HepG2 (cell line): Measurements from ENCODE around the gene SPHK2. TPM values are rescaled to one million over a fixed set of nuclear protein-coding genes. Genes with fewer than 3 reads are reported as not detected.

ENCODE experiments used
- AKNA ChIP-seq: sonication (generic); formaldehyde crosslinking; IDR thresholded peaks from 2 replicates; pipeline ENCODE4 v1.4.0; 2020; ENCODE audit warnings: missing genetic modification reagents, borderline replicate concordance
- ATAD3A ChIP-seq: sonication (generic); formaldehyde crosslinking; IDR thresholded peaks from 2 replicates; pipeline ENCODE4 v1.4.0; 2020; ENCODE audit warnings: missing genetic modification reagents
- ATM ChIP-seq: fragments of 450-650 bp; IDR thresholded peaks from 2 replicates; pipeline ENCODE4 v1.7.1; 2017; ENCODE audit warnings: mild to moderate bottlenecking, borderline replicate concordance
- BCL3 ChIP-seq: sonication (generic); formaldehyde crosslinking; IDR thresholded peaks from 2 replicates; pipeline ENCODE4 v1.5.1; 2020; ENCODE audit warnings: mild to moderate bottlenecking, missing genetic modification reagents, moderate library complexity
- BCLAF1 ChIP-seq: fragments of 450-650 bp; IDR thresholded peaks from 2 replicates; pipeline ENCODE4 v1.6.1; 2017; ENCODE audit warnings: mild to moderate bottlenecking
- BRD4 ChIP-seq: sonication (generic); formaldehyde crosslinking; IDR thresholded peaks from 2 replicates; pipeline ENCODE4 v1.4.0; 2020; ENCODE audit warnings: missing genetic modification reagents
- CREBL2 ChIP-seq: sonication (generic); formaldehyde crosslinking; IDR thresholded peaks from 2 replicates; pipeline ENCODE4 v1.8.1; 2023; ENCODE audit warnings: missing genetic modification reagents, mild to moderate bottlenecking, borderline replicate concordance
- DMAP1 ChIP-seq: IDR thresholded peaks from 2 replicates; pipeline ENCODE4 v1.6.1; 2016
- DNMT3B ChIP-seq: conservative IDR thresholded peaks from 2 replicates; pipeline ENCODE4 v1.6.1; 2016; ENCODE audit warnings: missing biosample characterization, control low read depth
- E2F2 ChIP-seq: sonication (generic); formaldehyde crosslinking; IDR thresholded peaks from 2 replicates; pipeline ENCODE4 v1.4.0; 2020; ENCODE audit warnings: missing genetic modification reagents, borderline replicate concordance
- MED1 ChIP-seq: sonication (generic); formaldehyde crosslinking; IDR thresholded peaks from 2 replicates; pipeline ENCODE4 v1.4.0; 2020; ENCODE audit warnings: missing genetic modification reagents
- ZNF224 ChIP-seq: sonication (generic); formaldehyde crosslinking; IDR thresholded peaks from 2 replicates; pipeline ENCODE4 v1.5.0; 2020; ENCODE audit warnings: mild to moderate bottlenecking, missing genetic modification reagents
- ZNF441 ChIP-seq: sonication (generic); formaldehyde crosslinking; IDR thresholded peaks from 2 replicates; pipeline ENCODE4 v1.7.0; 2021; ENCODE audit warnings: missing genetic modification reagents, borderline replicate concordance
- ZNF484 ChIP-seq: sonication (generic); formaldehyde crosslinking; IDR thresholded peaks from 2 replicates; pipeline ENCODE4 v1.5.1; 2020; ENCODE audit warnings: mild to moderate bottlenecking, low read depth, missing genetic modification reagents, borderline replicate concordance
- ZNF639 ChIP-seq: conservative IDR thresholded peaks from 2 replicates; pipeline ENCODE4 v1.6.1; 2018; ENCODE audit warnings: missing genetic modification reagents
- ZNF737 ChIP-seq: sonication (generic); formaldehyde crosslinking; IDR thresholded peaks from 2 replicates; pipeline ENCODE4 v1.5.0; 2020; ENCODE audit warnings: missing genetic modification reagents, mild to moderate bottlenecking, borderline replicate concordance
- ZNF788 ChIP-seq: sonication (generic); formaldehyde crosslinking; IDR thresholded peaks from 2 replicates; pipeline ENCODE4 v1.5.0; 2020; ENCODE audit warnings: mild to moderate bottlenecking, missing genetic modification reagents, borderline replicate concordance
- polyA plus RNA-seq, 8 experiments: library from polyadenylated mRNA; depleted of rRNA in 3 of 8; stranded (reverse) in 7 of 8; unstranded in 1 of 8; fragments of >200 nt; fragmentation: Illumina TruSeq in 4 of 8; extraction: Trizol in 4 of 8; gene quantifications; 2 replicates each; pipeline versions ENCODE4 v1.2.1 to v1.2.3, GENCODE V29; 2011 to 2016; ENCODE audit warnings: low read depth in 4 of 8, missing spikeins in 1 of 8, mixed read lengths in 1 of 8; ENCODE audit not compliant: insufficient read depth in 1 of 8
- total RNA-seq, 5 experiments: library from RNA; depleted of rRNA; stranded (reverse); fragments of >200 nt; fragmentation: Illumina TruSeq; extraction: Trizol; gene quantifications; 2 replicates each; pipeline ENCODE4 v1.2.3, GENCODE V29; 2016; ENCODE audit warnings: low read depth in 1 of 5

The SPHK2 gene
- total and polyA plus RNA-seq, 2 of the 13 experiments (the other 11 are each of a cell fraction or from before 2014, with no cell fraction given): 2.9 to 14.4 TPM

GRCh38 chr19:48634424-48635262 is 15.3 kb downstream of the SPHK2 start (continued):
- TF ChIP-seq BCL3 (CRISPR knock-in tag) (0 out of 2 replicates have a peak, but pooled peaks have one; percentile 45), CREBL2 (CRISPR knock-in tag) (no peak), BCLAF1 (no peak), ZNF737 (CRISPR knock-in tag) (no peak), DMAP1 (peak; percentile 61), ATM (no peak), ZNF224 (no peak), AKNA (CRISPR knock-in tag) (no peak), MED1 (CRISPR knock-in tag) (peak; percentile 87), ZNF441 (CRISPR knock-in tag) (no peak; the same call in 1 of the 2 replicates), ZNF484 (CRISPR knock-in tag) (no peak), ATAD3A (CRISPR knock-in tag) (no peak), DNMT3B (CRISPR knock-in tag) (no peak), ZNF639 (CRISPR knock-in tag) (no peak), BRD4 (CRISPR knock-in tag) (peak; percentile 58; the same call in 1 of the 2 replicates), ZNF788 (CRISPR knock-in tag) (peak; percentile 48; the same call in 1 of the 2 replicates), E2F2 (CRISPR knock-in tag) (no peak)
